ENCODE results near the gene APOC3.
"Not testable (repeated sequence)": the region's sequence is repeated elsewhere in the genome, so short reads cannot be mapped to it uniquely, and the experiment has no call there.

APOC3 gene

GRCh38 chr11:116829525-116830183 is at the start of gene APOC3:
TSS of gene APOC3 (plus strand) at chr11:116829907. CDS start at chr11:116830583, 676 bp downstream.
- DNase-seq (ENCODE audit: low read depth): no peak

GRCh38 chr11:116782728-116783127 is 47.0 kb upstream of the APOC3 start:
- DNase-seq (ENCODE audit: low read depth): no peak

- no peak for DNase-seq (ENCODE audit: low read depth)
Observed at GRCh38 chr11:116786326-116786725, 43.4 kb upstream of the APOC3 start.

GRCh38 chr11:116786966-116787365 is 42.7 kb upstream of the APOC3 start:
- DNase-seq (ENCODE audit: low read depth): no peak

- no peak for DNase-seq (ENCODE audit: low read depth)
Observed at GRCh38 chr11:116787436-116787785, 42.3 kb upstream of the APOC3 start.

- DNase-seq (ENCODE audit: low read depth): no peak
Observed at GRCh38 chr11:116787786-116788486, 41.8 kb upstream of the APOC3 start, which contains the start of gene ZPR1. TSS of gene ZPR1 (minus strand) at chr11:116788023. CDS start at chr11:116787990, 33 bp downstream.

- DNase-seq (ENCODE audit: low read depth): no peak
Observed at GRCh38 chr11:116788534-116788933, 41.2 kb upstream of the APOC3 start.

- DNase-seq (ENCODE audit: low read depth): no peak
Observed at GRCh38 chr11:116788975-116789374, 40.7 kb upstream of the APOC3 start.

- DNase-seq (ENCODE audit: low read depth): no peak
Observed at GRCh38 chr11:116790167-116791001, 39.3 kb upstream of the APOC3 start.

GRCh38 chr11:116791002-116791812 is 38.5 kb upstream of the APOC3 start:
- DNase-seq (ENCODE audit: low read depth): no peak

GRCh38 chr11:116791813-116792143 is 37.9 kb upstream of the APOC3 start, which contains the start of gene APOA5:
TSS of gene APOA5 (minus strand) at chr11:116791879. CDS start at chr11:116791860, 19 bp downstream.
- no peak for DNase-seq (ENCODE audit: low read depth)

- no peak for DNase-seq (ENCODE audit: low read depth)
Observed at GRCh38 chr11:116792144-116792868, 37.4 kb upstream of the APOC3 start.

- no peak for DNase-seq (ENCODE audit: low read depth)
Observed at GRCh38 chr11:116792869-116793771, 36.6 kb upstream of the APOC3 start.

- no peak for DNase-seq (ENCODE audit: low read depth)
Observed at GRCh38 chr11:116793772-116794097, 36.0 kb upstream of the APOC3 start.

GRCh38 chr11:116794851-116795250 is 34.9 kb upstream of the APOC3 start:
- DNase-seq (ENCODE audit: low read depth): no peak

GRCh38 chr11:116796548-116796947 is 33.2 kb upstream of the APOC3 start:
- no peak for DNase-seq (ENCODE audit: low read depth)

- DNase-seq (ENCODE audit: low read depth): no peak
Observed at GRCh38 chr11:116797816-116798215, 31.9 kb upstream of the APOC3 start.

GRCh38 chr11:116798368-116798767 is 31.3 kb upstream of the APOC3 start:
- DNase-seq (ENCODE audit: low read depth): no peak

- DNase-seq (ENCODE audit: low read depth): no peak
Observed at GRCh38 chr11:116800610-116801009, 29.1 kb upstream of the APOC3 start.

- not testable (repeated sequence) for DNase-seq (ENCODE audit: low read depth)
Observed at GRCh38 chr11:116801662-116802061, 28.0 kb upstream of the APOC3 start.

All from fibroblast of the conjunctiva (primary cell).